ENCODE results near the gene DEGS2.
A peak's percentile ranks its signal among the peaks of the same experiment; 100 is the strongest.

DEGS2 gene

GRCh38 chr14:100104523-100105300, 54.7 kb downstream of the DEGS2 start:
- TF ChIP-seq CTCF (IDR thresholded peaks at IDR 0.05; ENCODE audit: insufficient read depth, low read length, missing control alignments): no peak
- ChIA-PET POLR2A (interaction anchor here (0.6 to 1.3 kb wide), 3 partner anchors 25 to 108 kb away, joined by 3 to 7 read pairs (median 4); no protein-coding TSS in a partner anchor), CTCF (interaction anchor here (1.0 to 10.4 kb wide), 10 partner anchors 8 to 158 kb away, joined by 3 to 286 read pairs (median 4); no protein-coding TSS in a partner anchor)
- H3K4me3 ChIP-seq (ENCODE audit: low read depth, low read length): no peak overlapping the region
- DNase-seq (ENCODE audit: low read depth, low spot score): peak; percentile 58

GRCh38 chr14:100104006-100104352, 55.5 kb downstream of the DEGS2 start:
- TF ChIP-seq CTCF (IDR thresholded peaks at IDR 0.05; ENCODE audit: insufficient read depth, low read length, missing control alignments): no peak
- DNase-seq (ENCODE audit: low read depth, low spot score): no peak
- POLR2A ChIA-PET: interaction anchor here (1.3 kb wide), 1 partner anchor 24 kb away, joined by 4 read pairs; no protein-coding TSS in a partner anchor
- CTCF ChIA-PET: interaction anchor here (1.1 to 10.4 kb wide), 8 partner anchors 13 to 158 kb away, joined by 3 to 286 read pairs (median 4); no protein-coding TSS in a partner anchor
- no peak overlapping the region for H3K4me3 ChIP-seq (ENCODE audit: low read depth, low read length)

GRCh38 chr14:100103250-100104005, 56.0 kb downstream of the DEGS2 start:
- ChIA-PET CTCF (interaction anchor here (1.1 to 10.4 kb wide), 9 partner anchors 13 to 157 kb away, joined by 3 to 286 read pairs (median 4); no protein-coding TSS in a partner anchor), POLR2A (no interaction called here)
- DNase-seq (ENCODE audit: low read depth, low spot score): no peak
- TF ChIP-seq CTCF (IDR thresholded peaks at IDR 0.05; ENCODE audit: insufficient read depth, low read length, missing control alignments): no peak
- H3K4me3 ChIP-seq (ENCODE audit: low read depth, low read length): no peak overlapping the region

- ChIA-PET POLR2A (no interaction called here), CTCF (interaction anchor here (1.1 to 10.4 kb wide), 3 partner anchors 18 to 119 kb away, joined by 3 to 286 read pairs (median 3); no protein-coding TSS in a partner anchor)
- TF ChIP-seq CTCF (IDR thresholded peaks at IDR 0.05; ENCODE audit: insufficient read depth, low read length, missing control alignments): no peak
- DNase-seq (ENCODE audit: low read depth, low spot score): no peak
- H3K4me3 ChIP-seq (ENCODE audit: low read depth, low read length): no peak overlapping the region
Measured at GRCh38 chr14:100102156-100102785, 57.2 kb downstream of the DEGS2 start.

- no peak overlapping the region for H3K4me3 ChIP-seq (ENCODE audit: low read depth, low read length)
- no peak for TF ChIP-seq CTCF (IDR thresholded peaks at IDR 0.05; ENCODE audit: insufficient read depth, low read length, missing control alignments)
- ChIA-PET CTCF (interaction anchor here (1.0 to 4.8 kb wide), 4 partner anchors 9 to 56 kb away, joined by 3 to 54 read pairs (median 3); no protein-coding TSS in a partner anchor), POLR2A (no interaction called here)
- DNase-seq (ENCODE audit: low read depth, low spot score): no peak
Measured at GRCh38 chr14:100100032-100100703, 59.3 kb downstream of the DEGS2 start.
